ENCODE results near the gene CCDC88C. TPM values are rescaled to one million over a fixed set of nuclear protein-coding genes. Genes with fewer than 3 reads are reported as not detected.

The CCDC88C gene
- total RNA-seq, 2 donors from 2014 or later, result 32.5 to 54.4 TPM

GRCh38 chr14:91348845-91349465 lies 68.7 kb downstream of the CCDC88C start:
- Histone ChIP-seq H3K27ac (no peak overlapping the region), H3K36me3 (no peaks in the 10 kb centered on the region), H3K9me3 (no peaks in the 10 kb centered on the region), H3K4me1 (replicated peaks) (peaks cover 2% of the 10 kb centered on the region), H3K4me3 (no peak overlapping the region), H3K27me3 (replicated peaks; ENCODE audit: insufficient read depth) (no peaks in the 10 kb centered on the region)
- DNase-seq (ENCODE audit: low spot score), result no peak
- 65% methylated on average over 9 of the region's 9 CpGs for WGBS
- intact Hi-C loops (cut with DNase I), result no loop called here
- TF ChIP-seq CTCF (IDR thresholded peaks at IDR 0.05) (no peak), POLR2AphosphoS5 (IDR thresholded peaks at IDR 0.05) (no peak), POLR2A (IDR thresholded peaks at IDR 0.05) (no peak)

GRCh38 chr14:91346838-91347173 lies 70.8 kb downstream of the CCDC88C start:
- TF ChIP-seq POLR2AphosphoS5 (IDR thresholded peaks at IDR 0.05) (no peak), POLR2A (IDR thresholded peaks at IDR 0.05) (no peak), CTCF (IDR thresholded peaks at IDR 0.05) (no peak)
- intact Hi-C loops (cut with DNase I), result no loop called here
- H3K4me3 ChIP-seq, result no peak overlapping the region

GRCh38 chr14:91344096-91344495 lies 73.5 kb downstream of the CCDC88C start:
- Histone ChIP-seq H3K27ac (no peak overlapping the region), H3K36me3 (no peaks in the 10 kb centered on the region), H3K27me3 (replicated peaks; ENCODE audit: insufficient read depth) (no peaks in the 10 kb centered on the region), H3K9me3 (no peaks in the 10 kb centered on the region), H3K4me3 (no peak overlapping the region), H3K4me1 (replicated peaks) (no peaks in the 10 kb centered on the region)
- intact Hi-C loops (cut with DNase I), result no loop called here
- WGBS, result 78% methylated on average over 5 of the region's 5 CpGs
- DNase-seq (ENCODE audit: low spot score), result no peak
- TF ChIP-seq POLR2A (IDR thresholded peaks at IDR 0.05) (no peak), CTCF (IDR thresholded peaks at IDR 0.05) (no peak), POLR2AphosphoS5 (IDR thresholded peaks at IDR 0.05) (no peak)

More at GRCh38 chr14:91346838-91347173, 70.8 kb downstream of the CCDC88C start:
- H3K27me3 ChIP-seq (replicated peaks; ENCODE audit: insufficient read depth), result no peaks in the 10 kb centered on the region
- H3K27ac ChIP-seq, result no peak overlapping the region
- H3K36me3 ChIP-seq, result no peaks in the 10 kb centered on the region
- no peaks in the 10 kb centered on the region for H3K9me3 ChIP-seq
- no peaks in the 10 kb centered on the region for H3K4me1 ChIP-seq (replicated peaks)
- no peak for DNase-seq (ENCODE audit: low spot score)
- 83% methylated on average over 4 of the region's 4 CpGs for WGBS

GRCh38 chr14:91343051-91343450 lies 74.6 kb downstream of the CCDC88C start:
- Histone ChIP-seq H3K4me1 (replicated peaks) (no peaks in the 10 kb centered on the region), H3K9me3 (no peaks in the 10 kb centered on the region), H3K27me3 (replicated peaks; ENCODE audit: insufficient read depth) (no peaks in the 10 kb centered on the region), H3K36me3 (no peaks in the 10 kb centered on the region), H3K4me3 (no peak overlapping the region), H3K27ac (no peak overlapping the region)
- WGBS, result 92% methylated on average over 11 of the region's 11 CpGs
- no peak for DNase-seq (ENCODE audit: low spot score)
- intact Hi-C loops (cut with DNase I), result no loop called here
- TF ChIP-seq POLR2AphosphoS5 (IDR thresholded peaks at IDR 0.05), result no peak
- no peak for TF ChIP-seq POLR2A (IDR thresholded peaks at IDR 0.05)
- TF ChIP-seq CTCF (IDR thresholded peaks at IDR 0.05), result no peak

- DNase-seq (ENCODE audit: low spot score), result no peak
- H3K4me1 ChIP-seq (replicated peaks), result no peaks in the 10 kb centered on the region
- intact Hi-C loops (cut with DNase I), result no loop called here
- WGBS, result 85% methylated on average over 12 of the region's 12 CpGs
- H3K36me3 ChIP-seq, result no peaks in the 10 kb centered on the region
- H3K9me3 ChIP-seq, result no peaks in the 10 kb centered on the region
- H3K4me3 ChIP-seq, result no peak overlapping the region
- no peak overlapping the region for H3K27ac ChIP-seq
- no peaks in the 10 kb centered on the region for H3K27me3 ChIP-seq (replicated peaks; ENCODE audit: insufficient read depth)
- TF ChIP-seq CTCF (IDR thresholded peaks at IDR 0.05) (no peak), POLR2AphosphoS5 (IDR thresholded peaks at IDR 0.05) (no peak), POLR2A (IDR thresholded peaks at IDR 0.05) (no peak)
Measured at GRCh38 chr14:91342206-91342760, 75.3 kb downstream of the CCDC88C start.

All from prostate gland (tissue), 2 donors.